OCI-M2 (cell line): Measurements from ENCODE around the gene GNB1.
"Not testable (repeated sequence)": the region's sequence is repeated elsewhere in the genome, so short reads cannot be mapped to it uniquely, and the experiment has no call there.

Experiments used
- DNase-seq: peaks from one replicate; lab custom pipeline; 2025; ENCODE audit not compliant: unreplicated experiment; lab: John Stamatoyannopoulos, UW

Gene GNB1

GRCh38 chr1:1752190-1752589 lies 138.7 kb downstream of the GNB1 start:
- DNase-seq = no peak

GRCh38 chr1:1749941-1750340 lies 140.9 kb downstream of the GNB1 start:
- not testable (repeated sequence) for DNase-seq

- no peak for DNase-seq
Observed at GRCh38 chr1:1748686-1749321, 142.1 kb downstream of the GNB1 start.

- not testable (repeated sequence) for DNase-seq
Observed at GRCh38 chr1:1746566-1746909, 144.3 kb downstream of the GNB1 start.

GRCh38 chr1:1745651-1746565 lies 145.0 kb downstream of the GNB1 start:
- DNase-seq = not testable (repeated sequence)

GRCh38 chr1:1742529-1742928 lies 148.4 kb downstream of the GNB1 start:
- DNase-seq = not testable (repeated sequence)

- DNase-seq = not testable (repeated sequence)
Observed at GRCh38 chr1:1741013-1741412, 149.9 kb downstream of the GNB1 start.

- DNase-seq = not testable (repeated sequence)
Observed at GRCh38 chr1:1738799-1739337, 152.0 kb downstream of the GNB1 start.

GRCh38 chr1:1737675-1738590 lies 153.0 kb downstream of the GNB1 start:
- DNase-seq = not testable (repeated sequence)
